Karpas-422 (cell line): ENCODE results near the gene KRT78. TPM values are rescaled to one million over a fixed set of nuclear protein-coding genes. Genes with fewer than 3 reads are reported as not detected.

ENCODE experiments used
- DNase-seq: peaks from one replicate; pipeline ENCODE4 v3.0.0-alpha.2; 2015
- H2AFZ ChIP-seq: fragments of 200-600 bp; sonication (generic); 2 replicates; pipeline ENCODE4 v1.6.1; 2014; ENCODE audit warnings: antibody characterized with exemption, low read length, mixed read lengths
- H3K27ac ChIP-seq: fragments of 200-600 bp; sonication (generic); 2 replicates; pipeline ENCODE4 v1.5.1; 2014; ENCODE audit warnings: mild to moderate bottlenecking, low read length, moderate library complexity
- H3K27me3 ChIP-seq: fragments of 200-600 bp; sonication (generic); 2 replicates; pipeline ENCODE4 v1.6.1; 2014; ENCODE audit warnings: low read length, mixed read lengths
- H3K36me3 ChIP-seq: fragments of 200-600 bp; sonication (generic); 2 replicates; pipeline ENCODE4 v1.6.1; 2014; ENCODE audit warnings: low read length, mixed read lengths; ENCODE audit not compliant: insufficient read depth
- H3K4me1 ChIP-seq: fragments of 200-600 bp; sonication (generic); 2 replicates; pipeline ENCODE4 v1.6.1; 2014; ENCODE audit warnings: mild to moderate bottlenecking, low read length, mixed read lengths
- H3K4me2 ChIP-seq: fragments of 200-600 bp; sonication (generic); 2 replicates; pipeline ENCODE4 v1.6.1; 2014; ENCODE audit warnings: low read length, low read depth, mild to moderate bottlenecking; ENCODE audit not compliant: poor library complexity, severe bottlenecking
- H3K4me3 ChIP-seq: fragments of 200-600 bp; sonication (generic); 2 replicates; pipeline ENCODE4 v1.5.1; 2014; ENCODE audit warnings: mild to moderate bottlenecking, antibody characterized with exemption, low read length, mixed read lengths
- H3K79me2 ChIP-seq: fragments of 200-600 bp; sonication (generic); 2 replicates; pipeline ENCODE4 v1.6.1; 2014; ENCODE audit warnings: mild to moderate bottlenecking, low read length, mixed read lengths
- H3K9ac ChIP-seq: fragments of 200-600 bp; sonication (generic); 2 replicates; pipeline ENCODE4 v1.6.0; 2014; ENCODE audit warnings: low read length
- H3K9me2 ChIP-seq: fragments of 200-600 bp; sonication (generic), shearing (Covaris generic); replicated peaks from 2 replicates; pipeline ENCODE4 v1.6.0; 2014; ENCODE audit warnings: mild to moderate bottlenecking, low read length, moderate library complexity; ENCODE audit not compliant: insufficient read depth
- H3K9me3 ChIP-seq: fragments of 300-700, 200-600 bp; sonication (generic); 2 replicates; pipeline ENCODE4 v1.6.1; 2014; ENCODE audit warnings: low read length, mixed read lengths
- H4K20me1 ChIP-seq: fragments of 200-600 bp; sonication (generic); 2 replicates; pipeline ENCODE4 v1.6.1; 2014; ENCODE audit warnings: mild to moderate bottlenecking, antibody characterized with exemption, low read length, low read depth; ENCODE audit not compliant: insufficient read depth
- total RNA-seq: library from RNA; depleted of rRNA; stranded (reverse); fragments of >200 nt; shearing (Covaris generic); gene quantifications from 2 replicates; pipeline ENCODE4 v1.2.3, GENCODE V29; 2014; ENCODE audit warnings: low replicate concordance; rRNA removed

KRT78 gene, protein sequence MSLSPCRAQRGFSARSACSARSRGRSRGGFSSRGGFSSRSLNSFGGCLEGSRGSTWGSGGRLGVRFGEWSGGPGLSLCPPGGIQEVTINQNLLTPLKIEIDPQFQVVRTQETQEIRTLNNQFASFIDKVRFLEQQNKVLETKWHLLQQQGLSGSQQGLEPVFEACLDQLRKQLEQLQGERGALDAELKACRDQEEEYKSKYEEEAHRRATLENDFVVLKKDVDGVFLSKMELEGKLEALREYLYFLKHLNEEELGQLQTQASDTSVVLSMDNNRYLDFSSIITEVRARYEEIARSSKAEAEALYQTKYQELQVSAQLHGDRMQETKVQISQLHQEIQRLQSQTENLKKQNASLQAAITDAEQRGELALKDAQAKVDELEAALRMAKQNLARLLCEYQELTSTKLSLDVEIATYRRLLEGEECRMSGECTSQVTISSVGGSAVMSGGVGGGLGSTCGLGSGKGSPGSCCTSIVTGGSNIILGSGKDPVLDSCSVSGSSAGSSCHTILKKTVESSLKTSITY
- total RNA-seq = not detected in 2 replicates

- no peaks in the 10 kb centered on the region for H3K9me3 ChIP-seq
- no peaks in the 10 kb centered on the region for H3K27me3 ChIP-seq
- H3K9me2 ChIP-seq = no peaks in the 10 kb centered on the region
- H3K27ac ChIP-seq = no peak within 1 kb of the TSS
- no peaks in the 10 kb centered on the region for H4K20me1 ChIP-seq
- peaks cover 17% of the 10 kb centered on the region for H3K4me1 ChIP-seq
- no peak within 1 kb of the TSS for H3K9ac ChIP-seq
- no peak within 1 kb of the TSS for H3K4me2 ChIP-seq
- no peak within 1 kb of the TSS for H2AFZ ChIP-seq
- no peaks in the 10 kb centered on the region for H3K79me2 ChIP-seq
- DNase-seq = no peak
- H3K4me3 ChIP-seq = no peak within 1 kb of the TSS
- no peaks in the 10 kb centered on the region for H3K36me3 ChIP-seq
Measured at GRCh38 chr12:52848661-52849255, at the start of gene KRT78. TSS of gene KRT78 (minus strand) at chr12:52848994. CDS start at chr12:52848930, 64 bp downstream.

GRCh38 chr12:52896190-52897100 lies 47.7 kb upstream of the KRT78 start:
- H3K9ac ChIP-seq = no peak overlapping the region

GRCh38 chr12:52895726-52896189 lies 47.0 kb upstream of the KRT78 start:
- no peaks in the 10 kb centered on the region for H3K79me2 ChIP-seq
- H3K4me2 ChIP-seq = no peak overlapping the region

More at GRCh38 chr12:52896190-52897100, 47.7 kb upstream of the KRT78 start:
- H3K79me2 ChIP-seq = no peaks in the 10 kb centered on the region
- H3K4me2 ChIP-seq = no peak overlapping the region
- no peaks in the 10 kb centered on the region for H3K9me3 ChIP-seq
- H4K20me1 ChIP-seq = no peaks in the 10 kb centered on the region
- H3K27ac ChIP-seq = no peak overlapping the region
- no peaks in the 10 kb centered on the region for H3K27me3 ChIP-seq
- H3K36me3 ChIP-seq = no peaks in the 10 kb centered on the region
- H3K4me1 ChIP-seq = no peaks in the 10 kb centered on the region
- H3K4me3 ChIP-seq = no peak overlapping the region
- no peaks in the 10 kb centered on the region for H3K9me2 ChIP-seq
- no peak overlapping the region for H2AFZ ChIP-seq
- no peak for DNase-seq

GRCh38 chr12:52892974-52893373 lies 44.2 kb upstream of the KRT78 start:
- Histone ChIP-seq H3K4me3 (no peak overlapping the region), H3K9ac (no peak overlapping the region), H3K4me1 (no peaks in the 10 kb centered on the region), H3K9me2 (no peaks in the 10 kb centered on the region), H3K36me3 (no peaks in the 10 kb centered on the region), H3K4me2 (no peak overlapping the region), H3K79me2 (no peaks in the 10 kb centered on the region), H4K20me1 (no peaks in the 10 kb centered on the region), H3K27ac (no peak overlapping the region), H3K9me3 (no peaks in the 10 kb centered on the region), H2AFZ (no peak overlapping the region), H3K27me3 (no peaks in the 10 kb centered on the region)
- DNase-seq = no peak

More at GRCh38 chr12:52895726-52896189, 47.0 kb upstream of the KRT78 start:
- Histone ChIP-seq H3K27me3 (no peaks in the 10 kb centered on the region), H4K20me1 (no peaks in the 10 kb centered on the region), H3K27ac (no peak overlapping the region), H3K36me3 (no peaks in the 10 kb centered on the region), H3K9me3 (no peaks in the 10 kb centered on the region), H2AFZ (no peak overlapping the region), H3K4me1 (no peaks in the 10 kb centered on the region), H3K4me3 (no peak overlapping the region), H3K9ac (no peak overlapping the region), H3K9me2 (no peaks in the 10 kb centered on the region)
- DNase-seq = no peak

GRCh38 chr12:52892207-52892852 lies 43.5 kb upstream of the KRT78 start:
- no peak overlapping the region for H2AFZ ChIP-seq
- no peak overlapping the region for H3K27ac ChIP-seq
- H3K4me1 ChIP-seq = no peaks in the 10 kb centered on the region

DNA sequence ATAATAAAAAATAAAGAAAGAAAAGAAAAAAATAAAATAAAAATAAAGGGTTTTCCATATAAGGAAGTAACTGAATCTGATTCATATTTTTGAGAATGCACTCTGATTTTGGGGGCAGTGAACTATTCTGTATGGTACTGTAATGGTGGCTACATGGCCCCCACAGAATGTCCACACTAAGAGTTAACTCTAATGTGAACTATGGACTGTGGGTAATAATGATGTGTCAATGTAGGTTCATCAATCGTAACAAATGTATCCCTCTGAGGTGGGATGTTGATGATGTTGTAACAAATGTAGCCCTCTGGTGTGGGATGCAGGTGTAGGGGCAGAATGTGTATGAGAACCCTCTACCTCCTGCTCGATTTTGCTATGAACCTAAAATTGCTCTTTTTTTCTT lies 42.2 kb upstream of the KRT78 start:
- no peaks in the 10 kb centered on the region for H3K79me2 ChIP-seq
- H3K27ac ChIP-seq = no peak overlapping the region
- H3K9me2 ChIP-seq = no peaks in the 10 kb centered on the region
- no peak overlapping the region for H3K4me3 ChIP-seq
- DNase-seq = no peak
- H2AFZ ChIP-seq = no peak overlapping the region
- H3K4me1 ChIP-seq = no peaks in the 10 kb centered on the region
- no peaks in the 10 kb centered on the region for H3K36me3 ChIP-seq
- no peak overlapping the region for H3K9ac ChIP-seq
- H3K4me2 ChIP-seq = no peak overlapping the region
- H4K20me1 ChIP-seq = no peaks in the 10 kb centered on the region
- no peaks in the 10 kb centered on the region for H3K27me3 ChIP-seq
- no peaks in the 10 kb centered on the region for H3K9me3 ChIP-seq

More at GRCh38 chr12:52892207-52892852, 43.5 kb upstream of the KRT78 start:
- Histone ChIP-seq H3K9ac (no peak overlapping the region), H3K9me2 (no peaks in the 10 kb centered on the region), H3K27me3 (no peaks in the 10 kb centered on the region), H4K20me1 (no peaks in the 10 kb centered on the region), H3K36me3 (no peaks in the 10 kb centered on the region), H3K9me3 (no peaks in the 10 kb centered on the region), H3K79me2 (no peaks in the 10 kb centered on the region), H3K4me3 (no peak overlapping the region), H3K4me2 (no peak overlapping the region)
- no peak for DNase-seq

GRCh38 chr12:52890417-52890816 lies 41.6 kb upstream of the KRT78 start:
- Histone ChIP-seq H4K20me1 (no peaks in the 10 kb centered on the region), H3K9me3 (no peaks in the 10 kb centered on the region), H3K4me1 (no peaks in the 10 kb centered on the region), H3K79me2 (no peaks in the 10 kb centered on the region), H3K4me2 (no peak overlapping the region), H2AFZ (no peak overlapping the region), H3K9me2 (no peaks in the 10 kb centered on the region), H3K9ac (no peak overlapping the region), H3K36me3 (no peaks in the 10 kb centered on the region), H3K4me3 (no peak overlapping the region), H3K27me3 (no peaks in the 10 kb centered on the region), H3K27ac (no peak overlapping the region)
- DNase-seq = no peak
